SK-N-SH (cell line): ENCODE results near the gene PSMC3.

Experiments
- EZH2phosphoT487 ChIP-seq: fragments of 200-600 bp; sonication (generic); IDR thresholded peaks from 2 replicates; pipeline ENCODE4 v1.6.1; 2017; ENCODE audit warnings: low read depth, mixed run types, mild to moderate bottlenecking, antibody characterized with exemption, moderate library complexity, borderline replicate concordance
- GATA2 ChIP-seq: sonication (generic); formaldehyde crosslinking; IDR thresholded peaks from 2 replicates; pipeline ENCODE4 v1.5.0; 2020; ENCODE audit warnings: mild to moderate bottlenecking, missing genetic modification reagents
- TCF12 ChIP-seq: IDR thresholded peaks from 2 replicates; pipeline ENCODE4 v1.4.0; 2012
- TF ChIP-seq, protein P1 (sequence below): fragments of 200-600 bp; sonication (generic); IDR thresholded peaks from 2 replicates; pipeline ENCODE4 v1.6.1; 2017; ENCODE audit warnings: antibody characterized with exemption, mild to moderate bottlenecking, moderate library complexity

DNA sequence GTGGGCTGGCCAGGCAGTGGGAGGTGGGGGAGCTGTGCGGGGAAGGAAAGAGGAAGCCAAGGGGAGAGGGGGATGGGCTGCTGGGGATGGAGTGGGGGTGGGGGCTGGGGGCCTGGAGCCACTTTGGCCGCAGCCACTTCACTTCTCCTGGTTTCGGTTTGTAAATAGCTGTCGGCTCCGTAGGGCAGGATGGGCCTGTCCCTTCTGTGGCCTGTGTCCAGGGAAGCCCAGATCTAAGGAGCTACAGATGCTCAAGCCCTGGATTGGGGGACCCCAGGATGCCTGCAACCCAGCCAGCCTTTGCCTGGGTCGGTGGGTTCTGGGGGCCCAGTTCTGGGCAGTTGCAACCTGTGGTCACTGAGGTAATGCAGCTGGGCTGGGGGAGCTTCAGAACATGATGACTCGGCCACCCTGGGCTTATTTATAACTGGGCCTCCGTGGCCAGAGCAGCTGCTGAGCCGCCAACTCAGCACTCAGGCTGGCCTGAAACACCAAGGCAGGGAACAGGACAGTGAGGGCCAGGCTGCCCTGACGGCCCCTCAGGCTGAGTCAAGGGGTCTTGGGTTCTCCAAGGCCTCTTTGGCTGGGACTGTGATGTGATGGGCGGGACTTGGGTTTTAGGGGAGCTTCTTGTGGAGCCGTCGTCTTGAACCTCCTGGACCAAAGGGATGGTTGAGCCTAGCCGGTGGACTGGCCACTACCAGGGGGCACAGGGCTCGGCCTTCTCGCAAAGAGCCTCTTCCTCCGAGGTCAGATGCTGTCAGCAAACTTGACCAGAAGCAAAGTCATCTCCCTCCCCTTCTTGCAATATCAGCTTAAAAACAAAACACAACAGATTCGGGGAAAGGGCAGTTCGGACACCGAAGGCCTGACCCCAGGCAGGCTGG lies 32.8 kb downstream of the PSMC3 start:
- TF ChIP-seq GATA2 (CRISPR knock-in tag) (no peak), EZH2phosphoT487 (no peak), TCF12 (no peak)
- TF ChIP-seq, protein P1, sequence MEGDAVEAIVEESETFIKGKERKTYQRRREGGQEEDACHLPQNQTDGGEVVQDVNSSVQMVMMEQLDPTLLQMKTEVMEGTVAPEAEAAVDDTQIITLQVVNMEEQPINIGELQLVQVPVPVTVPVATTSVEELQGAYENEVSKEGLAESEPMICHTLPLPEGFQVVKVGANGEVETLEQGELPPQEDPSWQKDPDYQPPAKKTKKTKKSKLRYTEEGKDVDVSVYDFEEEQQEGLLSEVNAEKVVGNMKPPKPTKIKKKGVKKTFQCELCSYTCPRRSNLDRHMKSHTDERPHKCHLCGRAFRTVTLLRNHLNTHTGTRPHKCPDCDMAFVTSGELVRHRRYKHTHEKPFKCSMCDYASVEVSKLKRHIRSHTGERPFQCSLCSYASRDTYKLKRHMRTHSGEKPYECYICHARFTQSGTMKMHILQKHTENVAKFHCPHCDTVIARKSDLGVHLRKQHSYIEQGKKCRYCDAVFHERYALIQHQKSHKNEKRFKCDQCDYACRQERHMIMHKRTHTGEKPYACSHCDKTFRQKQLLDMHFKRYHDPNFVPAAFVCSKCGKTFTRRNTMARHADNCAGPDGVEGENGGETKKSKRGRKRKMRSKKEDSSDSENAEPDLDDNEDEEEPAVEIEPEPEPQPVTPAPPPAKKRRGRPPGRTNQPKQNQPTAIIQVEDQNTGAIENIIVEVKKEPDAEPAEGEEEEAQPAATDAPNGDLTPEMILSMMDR = no peak
